Body of pancreas (tissue), 4 donors: ENCODE data around the gene GOSR1.
"Not testable (repeated sequence)": the region's sequence is repeated elsewhere in the genome, so short reads cannot be mapped to it uniquely, and the experiment has no call there.

Source experiments
- POLR2A ChIP-seq, 3 donors: fragments of 450-650 bp; IDR thresholded peaks; one replicate each; pipeline ENCODE4 v1.6.1; 2016; ENCODE audit warnings: antibody characterized with exemption in 3 of 3, mild to moderate bottlenecking in 2 of 3
- TF ChIP-seq, protein P1 (sequence below), 7 experiments: fragments of 450-650 bp in 4 of 7; fragments of 200-600 bp in 3 of 7; sonication (generic) in 3 of 7; IDR thresholded peaks; one replicate each; pipeline ENCODE4 v1.5.1; 2016 to 2019; ENCODE audit warnings: antibody characterized with exemption in 7 of 7

DNA sequence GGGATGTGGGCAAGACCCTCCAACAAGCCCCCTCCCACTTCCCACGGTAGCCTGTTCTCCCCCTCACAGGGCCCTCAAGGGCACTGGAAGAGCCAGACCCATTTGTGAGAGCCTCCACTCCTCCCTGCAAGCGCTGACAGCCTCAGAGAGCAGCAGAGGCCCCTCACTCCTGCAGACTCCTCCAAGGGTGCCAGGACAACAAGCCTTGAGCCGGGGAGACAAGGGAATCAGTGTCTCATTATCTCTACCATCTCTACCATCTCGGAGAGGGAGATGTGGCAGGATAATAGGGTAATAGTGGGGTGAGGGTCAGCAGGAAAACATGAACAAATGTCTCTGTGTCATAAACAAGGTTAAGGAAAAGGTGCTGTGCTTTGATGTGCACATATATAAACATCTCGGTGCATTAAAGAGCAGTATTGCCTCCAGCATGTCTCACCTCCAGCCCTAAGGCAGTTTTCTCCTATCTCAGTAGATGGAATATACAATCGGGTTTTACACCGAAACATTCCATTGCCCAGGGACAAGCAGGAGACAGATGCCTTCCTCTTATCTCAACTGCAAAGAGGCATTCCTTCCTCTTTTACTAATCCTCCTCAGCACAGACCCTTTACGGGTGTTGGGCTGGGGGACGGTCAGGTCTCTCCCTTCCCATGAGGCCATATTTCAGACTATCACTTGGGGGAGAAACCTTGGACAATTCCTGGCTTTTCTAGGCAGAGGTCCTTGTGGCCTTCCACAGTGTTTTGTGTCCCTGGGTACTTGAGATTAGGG is 86.1 kb downstream of the GOSR1 start:
- TF ChIP-seq POLR2A (IDR thresholded peaks at IDR 0.05) = not testable (repeated sequence)
- TF ChIP-seq, protein P1, sequence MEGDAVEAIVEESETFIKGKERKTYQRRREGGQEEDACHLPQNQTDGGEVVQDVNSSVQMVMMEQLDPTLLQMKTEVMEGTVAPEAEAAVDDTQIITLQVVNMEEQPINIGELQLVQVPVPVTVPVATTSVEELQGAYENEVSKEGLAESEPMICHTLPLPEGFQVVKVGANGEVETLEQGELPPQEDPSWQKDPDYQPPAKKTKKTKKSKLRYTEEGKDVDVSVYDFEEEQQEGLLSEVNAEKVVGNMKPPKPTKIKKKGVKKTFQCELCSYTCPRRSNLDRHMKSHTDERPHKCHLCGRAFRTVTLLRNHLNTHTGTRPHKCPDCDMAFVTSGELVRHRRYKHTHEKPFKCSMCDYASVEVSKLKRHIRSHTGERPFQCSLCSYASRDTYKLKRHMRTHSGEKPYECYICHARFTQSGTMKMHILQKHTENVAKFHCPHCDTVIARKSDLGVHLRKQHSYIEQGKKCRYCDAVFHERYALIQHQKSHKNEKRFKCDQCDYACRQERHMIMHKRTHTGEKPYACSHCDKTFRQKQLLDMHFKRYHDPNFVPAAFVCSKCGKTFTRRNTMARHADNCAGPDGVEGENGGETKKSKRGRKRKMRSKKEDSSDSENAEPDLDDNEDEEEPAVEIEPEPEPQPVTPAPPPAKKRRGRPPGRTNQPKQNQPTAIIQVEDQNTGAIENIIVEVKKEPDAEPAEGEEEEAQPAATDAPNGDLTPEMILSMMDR (IDR thresholded peaks at IDR 0.05) = not testable (repeated sequence)
